Mucosa of stomach (tissue), 1 donor: Measurements from ENCODE around the gene PRAMEF10.
"Not testable (repeated sequence)": the region's sequence is repeated elsewhere in the genome, so short reads cannot be mapped to it uniquely, and the experiment has no call there.

Experiments used
- H3K27me3 ChIP-seq: one replicate; pipeline ENCODE4 v1.7.0; 2013; ENCODE audit warnings: mild to moderate bottlenecking, low read length; ENCODE audit not compliant: control insufficient read depth, insufficient read depth
- H3K36me3 ChIP-seq: one replicate; pipeline ENCODE4 v1.7.0; 2013; ENCODE audit warnings: low read length; ENCODE audit not compliant: control insufficient read depth, insufficient read depth
- H3K4me1 ChIP-seq: one replicate; pipeline ENCODE4 v1.7.0; 2013; ENCODE audit warnings: mild to moderate bottlenecking, low read length; ENCODE audit not compliant: control insufficient read depth, insufficient read depth
- H3K4me3 ChIP-seq: one replicate; pipeline ENCODE4 v1.7.0; 2013; ENCODE audit warnings: low read length
- H3K9ac ChIP-seq: one replicate; pipeline ENCODE4 v1.7.0; 2013; ENCODE audit warnings: mild to moderate bottlenecking, low read length, moderate library complexity
- H3K9me3 ChIP-seq: one replicate; pipeline ENCODE4 v1.7.0; 2013; ENCODE audit warnings: mild to moderate bottlenecking, low read length, moderate library complexity; ENCODE audit not compliant: control insufficient read depth
- donor health status: Pancreatic carcinoma.

Gene PRAMEF10

DNA sequence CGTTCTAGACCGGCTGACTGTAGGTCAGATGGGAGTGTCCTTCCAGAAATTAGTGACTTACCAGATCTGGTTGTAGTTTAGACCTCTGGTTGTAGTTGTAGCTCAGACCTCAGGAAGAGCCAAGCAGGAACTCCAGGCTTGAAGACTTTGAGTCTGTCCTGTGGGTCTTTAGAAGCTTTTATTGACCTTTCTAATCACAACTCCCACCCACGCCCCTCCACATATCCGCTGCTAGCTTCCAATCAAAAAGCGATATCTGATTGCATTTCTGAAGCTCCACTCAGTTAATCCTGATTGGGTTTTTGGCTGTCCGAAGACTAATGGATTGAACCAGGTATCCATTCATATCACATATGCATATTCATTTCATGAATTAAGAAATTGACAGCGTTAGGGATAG, 49.5 kb downstream of the PRAMEF10 start, which contains the start of gene HNRNPCL1:
TSS of gene HNRNPCL1 (minus strand) at position 101 of the 400 bp plus-strand sequence. CDS start 431 bp downstream, outside the sequence.
- H3K4me1 ChIP-seq, H3K4me3 ChIP-seq, H3K9ac ChIP-seq, H3K36me3 ChIP-seq, H3K9me3 ChIP-seq, H3K27me3 ChIP-seq: not testable (repeated sequence)
